Activated CD4-positive, CD25-positive, alpha-beta regulatory T cell treated with anti-CD3 and anti-CD28 coated beads, Interleukin-2, amount 50 U/mL, for 16 hours (primary cell): ENCODE results near the gene MLEC.
"Not testable (repeated sequence)": the region's sequence is repeated elsewhere in the genome, so short reads cannot be mapped to it uniquely, and the experiment has no call there.

Experiments
- DNase-seq: peaks from one replicate; pipeline ENCODE4 v3.0.0-alpha.2; 2020; ENCODE audit warnings: low read depth, low spot score

Gene MLEC

GRCh38 chr12:120720987-120721801, 34.2 kb downstream of the MLEC start:
- no peak for DNase-seq

GRCh38 chr12:120721866-120722265, 34.9 kb downstream of the MLEC start:
- DNase-seq, result no peak

- DNase-seq, result no peak
Observed at GRCh38 chr12:120722784-120723183, 35.8 kb downstream of the MLEC start.

GRCh38 chr12:120724720-120725119, 37.8 kb downstream of the MLEC start:
- DNase-seq, result no peak

GRCh38 chr12:120725151-120725658, 38.3 kb downstream of the MLEC start:
- no peak for DNase-seq

- peak; percentile 74 for DNase-seq
Observed at GRCh38 chr12:120725659-120726509, 38.9 kb downstream of the MLEC start, which contains the start of gene ACADS. Gene ACADS, plus strand, starts transcription at chr12:120725826. Its CDS starts 60 bp downstream, at chr12:120725886.

GRCh38 chr12:120726510-120726793, 39.5 kb downstream of the MLEC start:
- DNase-seq, result no peak

- no peak for DNase-seq
Observed at GRCh38 chr12:120726961-120727360, 40.0 kb downstream of the MLEC start.

- DNase-seq, result not testable (repeated sequence)
Observed at GRCh38 chr12:120732198-120732597, 45.2 kb downstream of the MLEC start.

GRCh38 chr12:120733574-120733973, 46.6 kb downstream of the MLEC start:
- DNase-seq, result no peak

GRCh38 chr12:120734210-120734609, 47.3 kb downstream of the MLEC start:
- DNase-seq, result no peak

GRCh38 chr12:120735181-120735580, 48.2 kb downstream of the MLEC start:
- no peak for DNase-seq

- DNase-seq, result no peak
Observed at GRCh38 chr12:120736404-120737331, 49.7 kb downstream of the MLEC start.

GRCh38 chr12:120737557-120738251, 50.8 kb downstream of the MLEC start:
- no peak for DNase-seq

- no peak for DNase-seq
Observed at GRCh38 chr12:120738252-120739030, 51.5 kb downstream of the MLEC start.

GRCh38 chr12:120739031-120739762, 52.2 kb downstream of the MLEC start:
- no peak for DNase-seq

- no peak for DNase-seq
Observed at GRCh38 chr12:120739821-120740613, 53.1 kb downstream of the MLEC start.

- DNase-seq, result no peak
Observed at GRCh38 chr12:120740871-120741270, 53.9 kb downstream of the MLEC start.
